ENCODE data around the gene RSPH10B2.
"Not testable (repeated sequence)": the region's sequence is repeated elsewhere in the genome, so short reads cannot be mapped to it uniquely, and the experiment has no call there.

- TF ChIP-seq EZH2 (IDR thresholded peaks at IDR 0.05); POLR2AphosphoS5 (IDR thresholded peaks at IDR 0.05; ENCODE audit: borderline replicate concordance, low read depth, low read length); FOXP2 (optimal IDR thresholded peaks at IDR 0.05; ENCODE audit: control extremely low read depth, extremely low read length, insufficient read depth): not testable (repeated sequence)
Measured at GRCh38 chr7:6797218-6797617, 43.3 kb downstream of the RSPH10B2 start.

Data from SK-N-MC (cell line).